Brain microvascular endothelial cell (primary cell): ENCODE measurements around the gene RPA1.

Experiments
- DNase-seq: peaks from one replicate; pipeline ENCODE4 v3.0.0-alpha.2; 2020
- H3K27ac ChIP-seq: fragments of 250-450 bp; sonication (Bioruptor Pico); 2 replicates; pipeline ENCODE4 v1.5.1; 2020; ENCODE audit warnings: mild to moderate bottlenecking, moderate library complexity
- H3K27me3 ChIP-seq: fragments of 250-450 bp; sonication (Bioruptor Pico); replicated peaks from 2 replicates; pipeline ENCODE4 v1.5.1; 2020; ENCODE audit warnings: mild to moderate bottlenecking
- H3K36me3 ChIP-seq: fragments of 250-450 bp; sonication (Bioruptor Pico); replicated peaks from 2 replicates; pipeline ENCODE4 v1.5.1; 2020; ENCODE audit warnings: mild to moderate bottlenecking
- H3K4me3 ChIP-seq: 2 replicates; pipeline ENCODE4 v1.5.1; 2011; ENCODE audit warnings: low read depth, mild to moderate bottlenecking, control low read depth, low read length, moderate library complexity
- in situ Hi-C: cut with HindIII; loops from 2 replicates; pipeline ENCODE4 v1.10.0; 2017; ENCODE audit warnings: low sequenced_read_pairs, low pct_ligation_motif_present
- TF ChIP-seq, protein P1 (sequence below): IDR thresholded peaks from 2 replicates; pipeline ENCODE4 v1.5.1; 2011; ENCODE audit warnings: low read depth, mild to moderate bottlenecking, moderate library complexity, low read length, control low read depth, inconsistent platforms; ENCODE audit errors: missing control alignments

Gene RPA1

DNA sequence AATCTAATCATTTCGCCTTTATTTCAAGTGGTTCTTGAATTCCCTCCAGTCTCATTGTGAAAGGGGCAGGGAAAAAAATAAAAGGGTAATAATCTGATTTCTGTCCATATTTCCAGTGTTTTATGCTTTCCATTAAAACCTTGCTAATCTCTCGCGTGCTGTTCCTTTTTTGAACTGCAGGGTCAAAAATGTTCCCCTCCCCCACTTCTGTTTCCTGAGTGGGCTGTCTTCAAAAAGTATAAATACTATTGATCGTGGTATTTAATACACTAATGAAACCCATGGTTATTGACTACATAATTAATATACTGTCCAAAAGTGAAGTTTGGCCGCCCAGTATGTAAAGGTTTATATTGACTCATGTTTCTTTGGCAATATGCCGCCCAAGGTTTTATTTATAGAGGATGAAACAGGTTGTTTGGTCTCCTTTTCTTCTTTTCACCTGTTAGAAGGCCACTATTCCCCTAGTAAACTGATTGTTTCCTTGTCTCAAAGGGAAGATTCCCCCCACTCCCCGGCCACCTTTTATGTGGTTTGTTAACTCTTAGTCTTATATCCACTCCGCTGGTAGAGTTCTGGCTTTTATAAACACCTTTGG is 69.7 kb downstream of the RPA1 start:
- H3K27ac ChIP-seq = no peak overlapping the region
- H3K4me3 ChIP-seq = no peak overlapping the region
- TF ChIP-seq, protein P1, sequence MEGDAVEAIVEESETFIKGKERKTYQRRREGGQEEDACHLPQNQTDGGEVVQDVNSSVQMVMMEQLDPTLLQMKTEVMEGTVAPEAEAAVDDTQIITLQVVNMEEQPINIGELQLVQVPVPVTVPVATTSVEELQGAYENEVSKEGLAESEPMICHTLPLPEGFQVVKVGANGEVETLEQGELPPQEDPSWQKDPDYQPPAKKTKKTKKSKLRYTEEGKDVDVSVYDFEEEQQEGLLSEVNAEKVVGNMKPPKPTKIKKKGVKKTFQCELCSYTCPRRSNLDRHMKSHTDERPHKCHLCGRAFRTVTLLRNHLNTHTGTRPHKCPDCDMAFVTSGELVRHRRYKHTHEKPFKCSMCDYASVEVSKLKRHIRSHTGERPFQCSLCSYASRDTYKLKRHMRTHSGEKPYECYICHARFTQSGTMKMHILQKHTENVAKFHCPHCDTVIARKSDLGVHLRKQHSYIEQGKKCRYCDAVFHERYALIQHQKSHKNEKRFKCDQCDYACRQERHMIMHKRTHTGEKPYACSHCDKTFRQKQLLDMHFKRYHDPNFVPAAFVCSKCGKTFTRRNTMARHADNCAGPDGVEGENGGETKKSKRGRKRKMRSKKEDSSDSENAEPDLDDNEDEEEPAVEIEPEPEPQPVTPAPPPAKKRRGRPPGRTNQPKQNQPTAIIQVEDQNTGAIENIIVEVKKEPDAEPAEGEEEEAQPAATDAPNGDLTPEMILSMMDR = peak; percentile 36
- in situ Hi-C loops = no loop called here
- no peaks in the 10 kb centered on the region for H3K27me3 ChIP-seq
- peaks cover 21% of the 10 kb centered on the region for H3K36me3 ChIP-seq
- no peak for DNase-seq

DNA sequence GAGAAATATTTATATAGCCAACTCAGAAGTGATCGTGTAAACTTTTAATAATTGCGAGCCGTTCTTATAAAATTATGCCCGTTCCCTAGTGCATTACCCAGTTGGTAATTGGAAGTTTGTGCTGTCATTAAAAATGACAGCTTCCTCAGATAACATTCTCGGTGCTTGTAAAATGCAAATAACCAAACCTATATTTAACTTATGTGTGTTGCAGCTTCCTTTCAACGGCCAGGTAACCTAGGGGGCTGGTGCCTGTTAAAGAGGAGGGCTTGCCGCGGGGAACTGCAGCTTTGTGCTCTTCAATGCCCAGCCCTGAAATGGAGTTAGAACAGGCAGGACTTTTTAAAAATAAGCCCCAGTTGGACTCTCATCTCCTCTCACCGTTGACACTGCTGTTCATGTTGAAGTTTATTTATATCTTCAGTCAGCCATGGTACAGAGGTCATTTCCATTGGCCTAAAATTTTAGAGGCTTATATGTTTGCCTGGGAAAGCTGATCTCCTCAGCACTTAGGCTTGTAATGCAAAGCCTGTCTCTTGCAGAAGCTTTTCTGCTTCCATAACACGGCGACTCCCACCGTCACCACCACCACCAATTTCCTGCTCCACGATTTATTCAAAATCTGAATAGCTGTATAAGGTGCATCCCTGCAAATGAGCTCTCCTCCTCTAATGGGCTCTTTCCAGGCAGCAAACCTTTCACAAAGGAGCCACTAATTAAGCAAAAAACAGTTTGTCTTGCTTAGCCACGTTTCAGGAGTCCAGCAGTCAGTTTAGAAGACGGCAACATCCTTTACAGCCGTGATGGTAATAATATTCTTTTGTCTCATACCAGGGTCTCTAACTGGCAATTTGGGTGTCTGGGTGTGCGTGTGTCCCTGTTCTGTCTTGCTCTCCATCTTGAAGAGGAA is 74.7 kb downstream of the RPA1 start:
- Histone ChIP-seq H3K36me3 (no peaks in the 10 kb centered on the region), H3K4me3 (no peak overlapping the region), H3K27ac (no peak overlapping the region), H3K27me3 (peaks cover 15% of the 10 kb centered on the region)
- in situ Hi-C loops = no loop called here
- no peak for DNase-seq
- TF ChIP-seq, protein P1 = no peak

DNA sequence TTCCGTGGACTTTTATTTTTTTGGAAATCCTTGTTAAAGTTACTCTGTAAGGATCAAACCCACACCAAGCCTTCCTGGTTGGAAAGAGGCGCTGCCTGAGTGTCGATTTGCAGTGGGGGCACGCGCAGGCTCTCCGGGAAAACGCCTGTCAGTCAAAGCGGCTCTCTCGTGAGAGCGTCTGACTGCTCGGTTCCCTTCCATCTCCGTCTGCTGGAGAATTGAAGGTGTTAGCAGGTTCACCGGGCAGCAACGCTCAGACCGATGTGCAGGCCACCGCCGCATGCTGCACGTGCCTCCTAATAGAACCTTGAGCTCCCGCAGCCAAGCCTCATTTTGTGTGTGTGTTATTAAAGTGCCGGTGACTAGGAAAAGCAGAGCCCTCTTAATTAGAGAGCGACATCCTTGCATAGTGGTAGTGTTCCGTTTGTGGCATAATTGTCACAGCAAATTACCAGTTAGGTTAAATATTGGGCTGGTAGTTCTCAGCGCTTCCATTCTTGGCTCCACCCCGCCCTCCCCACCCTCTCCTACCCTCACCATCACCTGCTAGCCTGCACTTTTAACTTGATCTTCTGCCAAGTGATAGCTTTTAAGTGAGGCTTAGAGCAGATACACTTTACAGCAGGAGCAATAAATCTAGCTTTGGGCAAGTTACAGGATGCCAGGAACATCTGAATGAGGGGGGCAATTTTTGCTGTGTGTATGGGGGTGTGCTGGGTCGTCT is 75.5 kb downstream of the RPA1 start:
- Histone ChIP-seq H3K36me3 (no peaks in the 10 kb centered on the region), H3K27me3 (peaks cover 17% of the 10 kb centered on the region), H3K27ac (no peak overlapping the region), H3K4me3 (no peak overlapping the region)
- TF ChIP-seq, protein P1 = no peak
- in situ Hi-C loops = no loop called here
- no peak for DNase-seq

DNA sequence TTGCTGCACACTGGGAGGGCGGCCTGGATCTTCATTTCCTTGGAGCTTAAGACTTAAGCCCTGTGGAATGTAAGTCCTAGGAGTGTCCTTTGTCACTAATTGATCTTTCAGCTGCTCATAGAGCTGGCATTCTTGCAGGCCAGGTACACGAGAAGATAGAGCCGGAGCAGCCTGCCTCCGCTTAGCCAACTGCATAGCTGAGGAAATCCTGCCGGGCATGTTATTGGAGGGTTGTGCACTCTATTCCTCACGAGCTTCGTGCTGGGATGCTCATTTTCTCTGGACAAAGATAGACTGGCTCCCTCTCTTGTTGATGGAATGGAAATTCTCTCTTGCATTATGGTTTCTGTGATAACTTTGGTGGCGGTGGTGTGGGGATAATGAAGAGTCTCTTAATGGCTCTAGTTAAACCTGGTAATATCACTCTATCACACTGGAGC is 76.9 kb downstream of the RPA1 start:
- H3K4me3 ChIP-seq = no peak overlapping the region
- DNase-seq = no peak
- H3K27me3 ChIP-seq = peaks cover 18% of the 10 kb centered on the region
- in situ Hi-C loops = no loop called here
- H3K27ac ChIP-seq = no peak overlapping the region
- no peaks in the 10 kb centered on the region for H3K36me3 ChIP-seq
- TF ChIP-seq, protein P1 = no peak

DNA sequence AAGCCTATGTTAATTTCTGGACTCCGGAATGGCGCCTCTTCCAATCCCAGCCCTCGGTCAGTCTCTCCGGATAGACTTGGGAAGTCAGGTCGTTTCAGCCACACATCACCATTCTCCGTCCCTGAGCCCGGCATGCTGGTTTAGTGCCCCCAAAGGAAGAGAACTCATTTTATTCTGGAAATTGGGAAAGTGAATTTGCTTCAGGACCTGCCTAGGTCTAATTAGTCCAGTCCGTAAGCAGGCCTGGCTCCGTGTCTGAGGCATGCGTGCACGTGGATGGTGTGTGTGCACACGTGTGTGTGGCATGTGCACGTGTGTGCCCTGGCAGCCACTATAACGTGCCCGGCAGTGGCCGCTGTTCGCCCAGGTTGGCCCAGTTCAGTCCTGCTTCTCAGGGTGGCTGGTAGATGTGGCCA is 77.4 kb downstream of the RPA1 start:
- TF ChIP-seq, protein P1 = no peak
- in situ Hi-C loops = no loop called here
- H3K27ac ChIP-seq = no peak overlapping the region
- H3K4me3 ChIP-seq = no peak overlapping the region
- no peaks in the 10 kb centered on the region for H3K36me3 ChIP-seq
- peaks cover 21% of the 10 kb centered on the region for H3K27me3 ChIP-seq
- no peak for DNase-seq
